OCI-LY1 (cell line): ENCODE results near the gene PDE9A.

Experiments used
- H2AFZ ChIP-seq: fragments of 200-600 bp; sonication (generic), shearing (Covaris generic); 2 replicates; pipeline ENCODE4 v1.6.0; 2014; ENCODE audit warnings: antibody characterized with exemption, mild to moderate bottlenecking, low read length
- H3F3A ChIP-seq: fragments of 200-600 bp; sonication (generic), shearing (Covaris generic); 2 replicates; pipeline ENCODE4 v1.6.0; 2014; ENCODE audit warnings: mild to moderate bottlenecking, antibody characterized with exemption, low read length, moderate library complexity; ENCODE audit not compliant: insufficient read depth
- H3K27ac ChIP-seq: fragments of 200-600 bp; sonication (generic); 2 replicates; pipeline ENCODE4 v1.5.1; 2014; ENCODE audit warnings: low read length, mixed run types, mild to moderate bottlenecking, low read depth; ENCODE audit not compliant: poor library complexity, severe bottlenecking
- H3K27me3 ChIP-seq: fragments of 200-600 bp; sonication (generic); 2 replicates; pipeline ENCODE4 v1.6.0; 2014; ENCODE audit warnings: antibody characterized with exemption, mild to moderate bottlenecking, low read length, moderate library complexity; ENCODE audit not compliant: insufficient read depth
- H3K36me3 ChIP-seq: fragments of 200-600 bp; sonication (generic); 2 replicates; pipeline ENCODE4 v1.6.1; 2014; ENCODE audit warnings: mild to moderate bottlenecking, antibody characterized with exemption, low read length, moderate library complexity, mixed read lengths; ENCODE audit not compliant: insufficient read depth
- H3K4me1 ChIP-seq: fragments of 200-600 bp; sonication (generic); 2 replicates; pipeline ENCODE4 v1.5.1; 2014; ENCODE audit warnings: mild to moderate bottlenecking, low read length, moderate library complexity; ENCODE audit not compliant: insufficient read depth, severe bottlenecking
- H3K4me2 ChIP-seq: fragments of 200-600 bp; sonication (generic), shearing (Covaris generic); 2 replicates; pipeline ENCODE4 v1.6.1; 2014; ENCODE audit warnings: low read length
- H3K4me3 ChIP-seq: fragments of 200-600 bp; sonication (generic); 2 replicates; pipeline ENCODE4 v1.5.1; 2014; ENCODE audit warnings: low read length, low read depth, mild to moderate bottlenecking, mixed read lengths; ENCODE audit not compliant: poor library complexity, severe bottlenecking
- H3K79me2 ChIP-seq: fragments of 200-600 bp; shearing (Covaris generic); 2 replicates; pipeline ENCODE4 v1.6.1; 2016; ENCODE audit warnings: mixed run types, low read length, mixed read lengths; ENCODE audit not compliant: insufficient read depth
- H3K9ac ChIP-seq: fragments of 200-600 bp; sonication (generic), shearing (Covaris generic); 2 replicates; pipeline ENCODE4 v1.6.1; 2014; ENCODE audit warnings: mild to moderate bottlenecking, low read length, mixed read lengths
- H3K9me2 ChIP-seq: fragments of 200-600 bp; sonication (generic), shearing (Covaris generic); 2 replicates; pipeline ENCODE4 v1.6.1; 2014; ENCODE audit warnings: low read depth, mild to moderate bottlenecking, low read length, mixed read lengths
- H3K9me3 ChIP-seq: fragments of 200-600 bp; shearing (Covaris generic); 2 replicates; pipeline ENCODE4 v1.6.1; 2014; ENCODE audit warnings: low read length, mixed read lengths
- H4K20me1 ChIP-seq: fragments of 200-600 bp; sonication (generic), shearing (Covaris generic); 2 replicates; pipeline ENCODE4 v1.6.0; 2016; ENCODE audit warnings: mild to moderate bottlenecking, low read length; ENCODE audit not compliant: insufficient read depth
- EZH2 ChIP-seq: fragments of 200-600 bp; sonication (generic), shearing (Covaris generic); IDR thresholded peaks from 2 replicates; pipeline ENCODE4 v1.8.0; 2017; ENCODE audit warnings: borderline replicate concordance, mixed run types, mild to moderate bottlenecking, antibody characterized with exemption, low read length, moderate library complexity, mixed read lengths
- TF ChIP-seq, protein P1 (sequence below): fragments of 200-600 bp; sonication (generic), shearing (Covaris generic); IDR thresholded peaks from 2 replicates; pipeline ENCODE4 v1.5.1; 2017; ENCODE audit warnings: mild to moderate bottlenecking, antibody characterized with exemption, low read length, moderate library complexity, mixed read lengths

PDE9A gene

DNA sequence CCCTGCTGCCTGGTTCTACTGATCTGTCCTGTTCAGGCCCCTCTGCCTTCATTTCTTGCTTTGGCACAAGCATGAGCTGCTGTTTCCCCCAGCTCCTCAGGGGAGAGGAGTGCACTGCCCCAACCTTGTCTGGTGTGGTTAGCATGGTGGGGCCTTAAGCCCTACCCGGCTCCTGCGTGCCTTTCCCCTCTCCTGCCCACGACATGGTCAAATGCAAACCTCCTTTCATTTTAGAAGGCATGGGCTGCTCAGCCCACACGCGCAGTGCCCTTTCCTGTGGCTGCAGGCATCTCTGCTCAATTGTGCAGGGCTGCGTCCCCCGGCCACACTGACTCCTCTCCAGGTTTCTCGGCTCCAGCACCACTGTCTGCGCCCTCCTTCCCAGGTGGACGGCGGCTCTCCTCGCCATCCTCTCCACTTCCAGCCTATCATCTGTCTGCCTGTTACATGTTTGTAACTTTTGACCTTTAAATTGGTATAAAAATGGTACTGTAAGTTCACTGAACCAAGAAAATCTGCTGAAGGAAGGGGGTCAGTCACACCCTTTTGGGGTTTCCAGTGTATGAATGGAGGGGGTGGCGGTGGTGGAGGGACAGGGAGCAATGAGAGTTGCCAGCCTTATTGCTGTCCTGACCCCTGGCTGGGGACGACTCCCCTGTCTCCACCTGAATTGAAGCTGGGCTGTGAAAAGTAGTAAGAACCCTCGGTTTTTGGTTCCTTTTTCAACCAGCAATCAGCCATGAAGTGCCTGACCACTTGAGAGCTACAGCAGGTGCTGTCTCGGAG, 5.1 kb downstream of the PDE9A start:
- no peaks in the 10 kb centered on the region for H3F3A ChIP-seq
- peak overlapping the region; percentile 49 for H3K4me2 ChIP-seq
- H3K9ac ChIP-seq, result no peak overlapping the region
- H3K4me3 ChIP-seq, result peak overlapping the region; percentile 35
- H3K36me3 ChIP-seq, result no peaks in the 10 kb centered on the region
- no peak overlapping the region for H3K27ac ChIP-seq
- TF ChIP-seq EZH2, result no peak
- TF ChIP-seq, protein P1, sequence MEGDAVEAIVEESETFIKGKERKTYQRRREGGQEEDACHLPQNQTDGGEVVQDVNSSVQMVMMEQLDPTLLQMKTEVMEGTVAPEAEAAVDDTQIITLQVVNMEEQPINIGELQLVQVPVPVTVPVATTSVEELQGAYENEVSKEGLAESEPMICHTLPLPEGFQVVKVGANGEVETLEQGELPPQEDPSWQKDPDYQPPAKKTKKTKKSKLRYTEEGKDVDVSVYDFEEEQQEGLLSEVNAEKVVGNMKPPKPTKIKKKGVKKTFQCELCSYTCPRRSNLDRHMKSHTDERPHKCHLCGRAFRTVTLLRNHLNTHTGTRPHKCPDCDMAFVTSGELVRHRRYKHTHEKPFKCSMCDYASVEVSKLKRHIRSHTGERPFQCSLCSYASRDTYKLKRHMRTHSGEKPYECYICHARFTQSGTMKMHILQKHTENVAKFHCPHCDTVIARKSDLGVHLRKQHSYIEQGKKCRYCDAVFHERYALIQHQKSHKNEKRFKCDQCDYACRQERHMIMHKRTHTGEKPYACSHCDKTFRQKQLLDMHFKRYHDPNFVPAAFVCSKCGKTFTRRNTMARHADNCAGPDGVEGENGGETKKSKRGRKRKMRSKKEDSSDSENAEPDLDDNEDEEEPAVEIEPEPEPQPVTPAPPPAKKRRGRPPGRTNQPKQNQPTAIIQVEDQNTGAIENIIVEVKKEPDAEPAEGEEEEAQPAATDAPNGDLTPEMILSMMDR, result no peak
- peaks cover 17% of the 10 kb centered on the region; the same call in 1 of the 2 replicates for H3K27me3 ChIP-seq
- no peaks in the 10 kb centered on the region for H3K9me3 ChIP-seq
- H2AFZ ChIP-seq, result no peak overlapping the region
- no peaks in the 10 kb centered on the region for H3K9me2 ChIP-seq
- H4K20me1 ChIP-seq, result no peaks in the 10 kb centered on the region
- no peaks in the 10 kb centered on the region for H3K79me2 ChIP-seq
- peaks cover 39% of the 10 kb centered on the region for H3K4me1 ChIP-seq

DNA sequence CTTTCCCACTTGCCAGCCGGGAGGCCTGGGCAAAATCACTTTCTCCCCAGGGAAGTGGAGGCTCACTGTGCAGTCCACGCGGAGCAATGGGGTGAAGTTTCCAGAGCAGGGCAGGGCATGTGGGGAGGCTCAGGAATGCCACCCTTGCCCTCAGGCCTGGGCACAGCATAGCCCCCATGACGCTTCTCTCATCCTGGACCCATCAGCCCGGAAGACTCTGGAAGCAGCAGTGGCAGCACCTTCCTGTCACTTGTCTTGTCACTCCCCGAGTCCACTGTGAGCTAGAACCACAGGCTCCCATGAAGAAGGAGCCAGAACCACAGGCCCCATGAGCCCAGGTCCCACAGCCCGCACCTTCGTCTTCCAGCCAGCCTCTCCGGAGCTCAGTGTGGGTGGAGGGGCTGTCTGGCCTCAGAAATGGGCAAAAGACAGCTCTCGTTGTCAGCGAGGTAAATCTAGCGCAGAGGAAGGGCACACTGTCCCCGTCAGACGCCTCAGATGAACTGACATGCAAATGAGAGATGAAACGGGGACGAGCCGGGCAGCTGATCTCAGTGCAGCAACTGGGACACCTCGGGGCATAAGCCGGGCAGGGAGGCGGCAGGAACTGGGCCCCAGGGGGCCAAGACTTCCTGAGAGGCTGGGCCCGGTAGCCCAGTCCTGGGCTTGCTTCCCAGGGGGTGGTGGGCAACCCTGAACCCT, 6.1 kb downstream of the PDE9A start:
- Histone ChIP-seq H3K27ac (peak overlapping the region; percentile 47), H4K20me1 (no peaks in the 10 kb centered on the region), H3K9me2 (no peaks in the 10 kb centered on the region), H3K4me3 (peak overlapping the region; percentile 35), H2AFZ (no peak overlapping the region), H3K79me2 (no peaks in the 10 kb centered on the region), H3K9ac (peak overlapping the region; percentile 27; the same call in 1 of the 2 replicates), H3F3A (no peaks in the 10 kb centered on the region), H3K27me3 (peaks cover 11% of the 10 kb centered on the region; the same call in 1 of the 2 replicates), H3K4me1 (peaks cover 39% of the 10 kb centered on the region), H3K4me2 (peak overlapping the region; percentile 49), H3K36me3 (no peaks in the 10 kb centered on the region), H3K9me3 (no peaks in the 10 kb centered on the region)
- no peak for TF ChIP-seq EZH2
- TF ChIP-seq, protein P1, result no peak

GRCh38 chr21:42660118-42660470, 6.7 kb downstream of the PDE9A start:
- Histone ChIP-seq H2AFZ (no peak overlapping the region), H3K9ac (no peak overlapping the region), H3K27ac (peak overlapping the region; percentile 31), H3F3A (no peaks in the 10 kb centered on the region), H3K36me3 (no peaks in the 10 kb centered on the region), H3K27me3 (peaks cover 7% of the 10 kb centered on the region; the same call in 1 of the 2 replicates), H3K4me1 (peaks cover 39% of the 10 kb centered on the region), H3K9me2 (no peaks in the 10 kb centered on the region), H3K4me3 (no peak overlapping the region), H3K79me2 (no peaks in the 10 kb centered on the region), H3K4me2 (peak overlapping the region; percentile 49; the same call in 1 of the 2 replicates), H4K20me1 (no peaks in the 10 kb centered on the region), H3K9me3 (no peaks in the 10 kb centered on the region)
- TF ChIP-seq EZH2, result no peak
- TF ChIP-seq, protein P1, result no peak
